GM11168 (cell line): Measurements from ENCODE around the gene UBAC1.

Source experiments
- in situ Hi-C: fragments of 300-500 bp; cut with MboI; formaldehyde crosslinking; loops from one replicate; pipeline ENCODE4 v1.12.0; 2022; ENCODE audit warnings: low sequenced_read_pairs; ENCODE audit not compliant: unreplicated experiment

Gene UBAC1, protein sequence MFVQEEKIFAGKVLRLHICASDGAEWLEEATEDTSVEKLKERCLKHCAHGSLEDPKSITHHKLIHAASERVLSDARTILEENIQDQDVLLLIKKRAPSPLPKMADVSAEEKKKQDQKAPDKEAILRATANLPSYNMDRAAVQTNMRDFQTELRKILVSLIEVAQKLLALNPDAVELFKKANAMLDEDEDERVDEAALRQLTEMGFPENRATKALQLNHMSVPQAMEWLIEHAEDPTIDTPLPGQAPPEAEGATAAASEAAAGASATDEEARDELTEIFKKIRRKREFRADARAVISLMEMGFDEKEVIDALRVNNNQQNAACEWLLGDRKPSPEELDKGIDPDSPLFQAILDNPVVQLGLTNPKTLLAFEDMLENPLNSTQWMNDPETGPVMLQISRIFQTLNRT

GRCh38 chr9:135961277-135961715 lies at the start of gene UBAC1:
Gene UBAC1 (minus strand): TSS chr9:135961373. CDS start chr9:135961162, 211 bp downstream.
- in situ Hi-C loops: no loop called here

- in situ Hi-C loops: no loop called here
These were observed 49.6 kb upstream of the UBAC1 start for GRCh38 chr9:136010615-136011361.

- in situ Hi-C loops: no loop called here
These were observed 49.0 kb upstream of the UBAC1 start for GRCh38 chr9:136010176-136010575.

- in situ Hi-C loops: no loop called here
These were observed 48.3 kb upstream of the UBAC1 start for GRCh38 chr9:136009516-136009915.

GRCh38 chr9:136008693-136008997 lies 47.5 kb upstream of the UBAC1 start:
- in situ Hi-C loops: no loop called here

GRCh38 chr9:136007934-136008692 lies 46.9 kb upstream of the UBAC1 start:
- in situ Hi-C loops: no loop called here

DNA sequence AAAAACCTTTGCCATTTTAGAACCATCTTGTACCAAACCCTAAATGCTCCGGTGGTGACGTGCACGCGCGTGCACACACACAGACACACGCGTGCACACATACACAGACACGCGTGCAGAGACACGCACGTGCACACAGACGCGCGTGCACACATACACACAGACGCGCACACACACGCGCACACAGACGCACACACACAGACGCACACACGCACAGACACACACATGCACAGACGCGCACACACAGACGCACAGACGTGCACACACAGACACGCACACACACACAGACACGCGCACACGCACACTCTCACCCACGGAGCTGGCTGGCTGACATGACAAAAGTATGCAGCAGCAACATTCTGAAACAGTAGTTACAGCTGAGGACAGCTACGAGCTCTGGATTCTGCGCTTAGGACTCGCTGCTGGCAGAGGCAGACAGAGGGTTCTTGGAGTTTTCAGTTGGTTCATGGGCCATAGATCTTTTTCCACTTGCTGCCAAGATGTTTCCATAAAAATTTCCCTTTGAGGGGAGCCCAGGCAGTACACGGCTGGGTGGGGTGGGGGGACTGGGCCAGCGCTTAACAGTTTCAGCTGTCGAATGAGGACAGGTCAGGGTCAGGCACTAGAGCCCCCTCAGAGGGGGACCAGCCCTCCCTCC lies 46.2 kb upstream of the UBAC1 start:
- in situ Hi-C loops: no loop called here

DNA sequence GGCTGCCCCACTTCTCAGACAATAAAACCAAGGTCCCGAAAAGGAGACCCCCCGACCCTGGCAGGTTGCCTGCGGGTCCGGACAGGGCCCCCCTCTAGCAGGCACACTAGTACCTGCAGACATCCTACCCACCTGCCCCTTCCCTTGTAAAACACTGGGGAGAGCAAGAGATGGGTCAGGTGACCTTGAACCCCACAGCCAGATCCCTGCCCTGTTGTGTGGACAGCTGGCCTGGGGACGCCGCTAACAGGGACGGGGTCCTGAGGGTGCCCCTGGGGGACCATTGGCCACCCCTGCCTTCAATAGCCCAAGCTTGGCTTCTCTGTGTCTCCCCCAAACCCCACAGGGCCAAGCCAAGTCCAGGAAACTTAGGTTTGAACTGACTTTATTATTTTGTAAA lies 45.0 kb upstream of the UBAC1 start:
- in situ Hi-C loops: no loop called here

GRCh38 chr9:136004712-136005111 lies 43.5 kb upstream of the UBAC1 start:
- in situ Hi-C loops: no loop called here

- in situ Hi-C loops: no loop called here
These were observed 43.0 kb upstream of the UBAC1 start for GRCh38 chr9:136004219-136004618.

- in situ Hi-C loops: no loop called here
These were observed 42.4 kb upstream of the UBAC1 start for GRCh38 chr9:136003411-136004218.

DNA sequence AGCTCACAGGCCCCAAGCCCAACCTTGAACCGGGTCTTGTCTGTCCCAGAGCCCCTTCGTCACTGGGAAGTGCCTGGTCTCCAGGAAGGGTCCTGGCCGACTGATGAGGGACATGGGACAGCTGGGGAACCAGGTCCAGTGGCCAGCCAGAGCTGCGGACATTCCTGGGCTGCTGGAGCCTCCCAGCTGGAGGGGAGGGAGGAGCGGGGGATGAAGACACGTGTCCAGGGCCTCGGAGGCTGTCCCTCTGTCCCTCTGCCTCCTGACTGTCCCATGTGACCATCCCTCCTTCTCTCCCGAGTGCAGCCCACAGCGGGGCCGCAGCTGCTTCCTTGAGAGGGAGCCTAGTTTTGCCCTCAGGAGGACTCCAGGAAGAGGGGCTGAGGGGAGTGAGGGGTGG lies 41.7 kb upstream of the UBAC1 start:
- in situ Hi-C loops: no loop called here

GRCh38 chr9:136002215-136002614 lies 41.0 kb upstream of the UBAC1 start:
- in situ Hi-C loops: no loop called here

GRCh38 chr9:136001231-136001630 lies 40.1 kb upstream of the UBAC1 start:
- in situ Hi-C loops: no loop called here

GRCh38 chr9:135998410-135999071 lies 37.4 kb upstream of the UBAC1 start:
- in situ Hi-C loops: no loop called here

DNA sequence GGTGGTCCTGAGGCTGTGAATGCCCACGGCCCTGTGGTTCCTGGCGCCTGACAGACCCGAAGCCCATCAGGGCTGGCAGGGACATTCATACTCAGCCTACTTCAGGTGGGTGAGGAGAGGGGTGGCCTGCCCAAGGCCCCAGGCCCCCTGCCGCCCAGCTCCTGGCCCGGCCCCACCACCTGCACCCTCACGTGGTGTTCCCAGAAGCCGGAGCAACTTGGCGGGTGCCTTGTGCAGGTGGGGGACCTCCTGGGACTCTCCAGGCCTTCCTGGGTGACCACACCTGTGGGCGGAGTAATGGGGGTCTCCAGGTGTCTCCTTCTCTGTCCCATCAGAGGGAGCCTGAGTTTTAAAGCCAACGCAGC lies 36.8 kb upstream of the UBAC1 start:
- in situ Hi-C loops: no loop called here

DNA sequence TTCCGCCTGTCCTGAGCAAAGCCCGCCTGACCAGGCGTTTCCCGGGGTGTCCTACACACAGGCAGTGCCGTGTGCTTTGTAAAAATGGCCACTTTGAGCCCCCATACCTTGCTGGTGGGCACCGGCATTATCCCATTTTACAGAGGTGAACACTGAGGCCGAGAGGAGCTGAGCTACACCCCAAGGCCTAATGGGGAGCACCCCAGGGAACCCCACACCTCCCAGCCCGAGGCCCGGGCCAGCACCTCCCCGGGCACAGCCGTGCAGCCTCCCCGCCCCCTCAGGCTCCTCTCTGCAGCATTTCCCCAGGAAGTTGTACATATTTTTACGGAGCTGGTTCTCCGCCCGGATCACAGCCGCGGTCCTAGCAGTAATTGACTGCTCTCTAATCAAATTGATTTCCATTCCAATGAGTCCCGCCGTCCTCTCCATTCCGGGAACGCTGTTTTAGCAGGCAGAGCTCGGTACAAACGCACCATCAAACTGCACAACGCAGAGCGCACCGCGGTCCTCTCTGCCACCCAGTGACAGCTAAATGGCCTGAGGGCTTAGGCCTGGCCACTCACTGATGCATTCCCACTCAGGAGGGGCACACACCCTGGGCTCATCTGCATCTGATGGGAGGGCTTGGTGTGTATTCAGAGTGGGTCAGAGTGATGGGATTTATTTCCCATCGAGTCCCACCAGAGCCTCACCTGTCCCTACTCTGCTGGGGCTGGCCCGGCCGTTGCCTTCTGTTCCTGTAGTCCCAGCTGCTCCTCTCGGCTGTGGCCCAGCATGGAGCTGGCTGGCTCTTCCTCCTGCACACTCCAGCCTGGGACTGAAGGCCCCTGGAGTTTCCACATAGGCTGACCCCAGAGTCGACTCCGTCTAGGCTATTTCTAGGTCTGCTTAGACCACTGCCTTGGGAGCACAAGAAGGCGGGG lies 36.2 kb upstream of the UBAC1 start:
- in situ Hi-C loops: no loop called here

GRCh38 chr9:135995816-135996215 lies 34.6 kb upstream of the UBAC1 start:
- in situ Hi-C loops: no loop called here
